Measurements from ENCODE around the gene CCDC3. TPM values are rescaled to one million over a fixed set of nuclear protein-coding genes. Genes with fewer than 3 reads are reported as not detected.

CCDC3 gene
- total and polyA plus RNA-seq, 4 donors = 46.5 to 166 (median 84.6) TPM

DNA sequence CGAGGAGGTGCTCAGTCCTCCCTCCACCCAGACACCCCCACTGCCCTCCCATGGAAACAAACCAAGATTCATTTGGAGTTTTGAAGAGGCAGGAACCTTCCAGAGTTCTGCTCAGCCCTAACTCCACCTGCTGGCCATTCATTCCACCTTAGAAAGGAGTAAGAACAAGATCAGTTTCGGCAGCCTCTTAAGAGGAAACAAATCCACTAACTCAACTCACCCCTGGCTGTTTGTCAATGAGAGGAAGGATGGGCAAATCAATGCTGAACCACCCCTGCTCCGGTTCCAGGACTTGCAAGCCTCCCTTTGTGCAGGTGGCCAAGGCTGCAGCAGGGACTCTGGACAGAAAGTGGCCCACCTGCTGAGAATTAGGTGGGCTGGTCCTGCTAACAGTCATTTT lies 26.2 kb downstream of the CCDC3 start:
- DNase-seq (no peak), ATAC-seq (ENCODE audit: low FRiP score) (no peak)
- Histone ChIP-seq H3K36me3 (ENCODE audit: control insufficient read depth in 1 of 2, insufficient read depth in 2 of 2, low read length in 1 of 2) (no peaks in the 10 kb centered on the region), H3K9me3 (ENCODE audit: control insufficient read depth, low read length) (no peaks in the 10 kb centered on the region), H3K27me3 (ENCODE audit: control insufficient read depth in 1 of 2, insufficient read depth in 2 of 2, low read length in 1 of 2) (no peaks in the 10 kb centered on the region), H3K4me1 (ENCODE audit: control insufficient read depth in 1 of 2, insufficient read depth in 2 of 2, low read length in 2 of 2) (peaks cover 0 to 3% of the 10 kb centered on the region in 2 donors), H3K4me3 (ENCODE audit: low read length in 2 of 2) (no peak overlapping the region), H3K27ac (ENCODE audit: low read depth in 1 of 2, low read length in 2 of 2) (no peak overlapping the region)
- intact Hi-C loops (cut with DNase I) = no loop called here
- WGBS, 2 donors = 78 to 80% methylated on average over 3 of the region's 3 CpGs

DNA sequence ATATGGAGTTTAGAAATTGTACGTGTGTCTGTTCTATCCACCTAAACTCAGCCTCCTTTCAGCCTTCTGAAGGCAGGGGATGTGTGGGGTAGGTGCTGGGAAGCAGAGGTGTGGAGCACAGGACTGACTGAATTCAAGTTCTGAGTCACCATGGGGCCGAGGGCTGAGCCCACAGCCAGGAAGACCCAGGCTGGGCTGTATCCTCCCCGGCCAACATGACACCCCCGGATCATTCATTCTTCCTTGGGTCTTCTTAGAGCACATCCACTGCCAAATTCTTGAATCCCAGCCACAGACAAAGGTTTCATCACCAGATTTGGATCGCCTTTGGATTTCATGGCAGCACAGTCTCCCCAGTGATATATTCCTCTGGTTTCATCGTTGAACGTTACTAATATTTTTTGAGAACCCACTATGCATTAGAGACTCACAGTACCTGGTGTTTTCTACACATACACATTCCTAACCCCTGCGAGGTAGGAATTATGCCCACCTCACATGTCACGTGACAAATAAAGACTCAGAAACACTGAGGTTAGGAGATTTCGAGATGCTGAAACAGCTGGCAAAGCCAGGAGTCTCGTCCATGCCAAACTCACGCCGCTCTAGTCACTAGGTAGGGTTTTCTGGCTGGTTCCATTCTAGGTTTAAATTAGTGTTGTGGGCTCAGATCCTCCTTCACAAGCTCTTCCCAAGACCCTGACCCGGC lies 26.9 kb downstream of the CCDC3 start:
- Histone ChIP-seq H3K4me1 (ENCODE audit: control insufficient read depth in 1 of 2, insufficient read depth in 2 of 2, low read length in 2 of 2) (no peaks in the 10 kb centered on the region), H3K4me3 (ENCODE audit: low read length in 2 of 2) (no peak overlapping the region), H3K27me3 (ENCODE audit: control insufficient read depth in 1 of 2, insufficient read depth in 2 of 2, low read length in 1 of 2) (no peaks in the 10 kb centered on the region), H3K9me3 (ENCODE audit: control insufficient read depth, low read length) (no peaks in the 10 kb centered on the region), H3K36me3 (ENCODE audit: control insufficient read depth in 1 of 2, insufficient read depth in 2 of 2, low read length in 1 of 2) (no peaks in the 10 kb centered on the region), H3K27ac (ENCODE audit: low read depth in 1 of 2, low read length in 2 of 2) (no peak overlapping the region)
- ATAC-seq (ENCODE audit: low FRiP score) = no peak
- no peak for DNase-seq
- intact Hi-C loops (cut with DNase I) = no loop called here
- 86 to 91% methylated on average over 14 of the region's 14 CpGs for WGBS, 2 donors

DNA sequence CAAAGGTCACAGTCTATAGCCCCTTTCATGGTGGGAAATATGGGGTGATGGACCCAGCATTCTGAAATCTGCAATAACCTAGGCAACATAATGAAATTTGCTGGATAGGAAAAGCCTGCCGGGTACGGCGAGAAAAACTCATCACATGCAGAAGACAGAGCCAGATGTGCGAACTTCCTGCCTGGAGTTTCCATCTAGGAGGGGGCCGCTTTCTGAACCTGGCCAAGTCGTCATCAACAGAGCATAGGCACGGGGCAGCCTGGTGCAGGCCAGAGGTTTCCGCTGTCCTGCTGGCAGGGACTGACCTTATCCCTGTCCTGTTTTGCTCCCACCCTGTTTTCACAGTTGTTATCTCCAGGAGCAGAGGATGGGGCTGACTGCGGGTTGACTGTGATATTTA lies 27.4 kb downstream of the CCDC3 start:
- no peak for DNase-seq
- no peaks in the 10 kb centered on the region for H3K4me1 ChIP-seq (ENCODE audit: control insufficient read depth in 1 of 2, insufficient read depth in 2 of 2, low read length in 2 of 2)
- WGBS, 2 donors = 96 to 97% methylated on average over 9 of the region's 9 CpGs
- H3K4me3 ChIP-seq (ENCODE audit: low read length in 2 of 2) = no peak overlapping the region
- no peak overlapping the region for H3K27ac ChIP-seq (ENCODE audit: low read depth in 1 of 2, low read length in 2 of 2)
- intact Hi-C loops (cut with DNase I) = no loop called here
- H3K9me3 ChIP-seq (ENCODE audit: control insufficient read depth, low read length) = no peaks in the 10 kb centered on the region
- no peaks in the 10 kb centered on the region for H3K36me3 ChIP-seq (ENCODE audit: control insufficient read depth in 1 of 2, insufficient read depth in 2 of 2, low read length in 1 of 2)
- no peak for ATAC-seq (ENCODE audit: low FRiP score)
- no peaks in the 10 kb centered on the region for H3K27me3 ChIP-seq (ENCODE audit: control insufficient read depth in 1 of 2, insufficient read depth in 2 of 2, low read length in 1 of 2)

DNA sequence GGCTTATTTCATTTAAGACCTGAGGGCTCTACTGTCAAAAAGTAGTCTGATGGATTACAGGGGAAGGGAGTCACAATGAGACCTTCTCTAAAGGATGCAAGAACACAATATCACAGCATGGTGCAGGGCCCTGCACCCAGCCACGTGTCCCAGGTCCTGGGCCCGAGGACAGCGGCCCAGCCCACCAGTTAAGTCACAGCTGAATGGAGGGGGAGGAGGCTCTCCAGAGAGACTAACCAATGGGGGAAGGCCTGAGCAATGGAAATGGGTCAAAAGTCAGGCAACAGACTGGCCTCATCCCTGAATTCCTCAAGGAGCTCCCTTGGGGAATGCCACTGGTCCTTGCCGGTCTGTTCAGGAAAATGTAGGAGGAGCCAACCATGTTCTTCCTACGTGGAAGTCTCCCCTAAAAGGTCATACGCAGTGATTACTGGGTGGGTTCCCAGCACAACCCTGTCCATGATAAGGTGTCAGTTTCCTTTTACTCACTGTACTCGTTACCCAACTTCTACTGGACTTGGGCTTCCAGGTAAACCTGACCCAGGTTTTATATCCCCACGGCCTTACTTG lies 28.3 kb downstream of the CCDC3 start:
- no peak for DNase-seq
- Histone ChIP-seq H3K36me3 (ENCODE audit: control insufficient read depth in 1 of 2, insufficient read depth in 2 of 2, low read length in 1 of 2) (no peaks in the 10 kb centered on the region), H3K9me3 (ENCODE audit: control insufficient read depth, low read length) (no peaks in the 10 kb centered on the region), H3K4me1 (ENCODE audit: control insufficient read depth in 1 of 2, insufficient read depth in 2 of 2, low read length in 2 of 2) (no peaks in the 10 kb centered on the region), H3K27me3 (ENCODE audit: control insufficient read depth in 1 of 2, insufficient read depth in 2 of 2, low read length in 1 of 2) (no peaks in the 10 kb centered on the region), H3K27ac (ENCODE audit: low read depth in 1 of 2, low read length in 2 of 2) (no peak overlapping the region), H3K4me3 (ENCODE audit: low read length in 2 of 2) (no peak overlapping the region)
- ATAC-seq (ENCODE audit: low FRiP score) = no peak
- intact Hi-C loops (cut with DNase I) = no loop called here
- WGBS, 2 donors = 63 to 75% methylated on average over 8 of the region's 8 CpGs

DNA sequence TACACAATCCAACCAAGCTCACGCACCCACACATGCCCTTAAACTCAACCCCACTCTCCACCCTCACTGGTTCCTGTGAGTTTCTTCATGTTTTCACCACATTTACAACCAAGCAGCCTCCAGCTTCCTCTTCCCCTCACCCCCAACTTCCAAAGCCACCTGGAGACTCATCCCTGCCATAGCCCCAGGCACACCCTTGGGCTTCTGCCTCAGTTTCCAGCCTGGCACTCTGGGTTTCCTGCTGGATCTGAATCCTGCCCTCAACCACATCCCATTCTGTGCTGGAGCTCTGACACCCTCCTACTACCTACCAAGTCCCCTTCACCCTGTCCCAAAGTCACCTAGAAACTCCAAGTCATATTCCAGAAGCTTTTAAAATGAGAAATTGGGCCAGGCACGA lies 29.4 kb downstream of the CCDC3 start:
- no peaks in the 10 kb centered on the region for H3K27me3 ChIP-seq (ENCODE audit: control insufficient read depth in 1 of 2, insufficient read depth in 2 of 2, low read length in 1 of 2)
- WGBS, 2 donors = 84 to 90% methylated on average over 2 of the region's 2 CpGs
- intact Hi-C loops (cut with DNase I) = no loop called here
- no peaks in the 10 kb centered on the region for H3K36me3 ChIP-seq (ENCODE audit: control insufficient read depth in 1 of 2, insufficient read depth in 2 of 2, low read length in 1 of 2)
- ATAC-seq (ENCODE audit: low FRiP score) = no peak
- H3K9me3 ChIP-seq (ENCODE audit: control insufficient read depth, low read length) = no peaks in the 10 kb centered on the region
- no peak overlapping the region for H3K4me3 ChIP-seq (ENCODE audit: low read length in 2 of 2)
- H3K27ac ChIP-seq (ENCODE audit: low read depth in 1 of 2, low read length in 2 of 2) = no peak overlapping the region
- H3K4me1 ChIP-seq (ENCODE audit: control insufficient read depth in 1 of 2, insufficient read depth in 2 of 2, low read length in 2 of 2) = no peaks in the 10 kb centered on the region
- DNase-seq = no peak

DNA sequence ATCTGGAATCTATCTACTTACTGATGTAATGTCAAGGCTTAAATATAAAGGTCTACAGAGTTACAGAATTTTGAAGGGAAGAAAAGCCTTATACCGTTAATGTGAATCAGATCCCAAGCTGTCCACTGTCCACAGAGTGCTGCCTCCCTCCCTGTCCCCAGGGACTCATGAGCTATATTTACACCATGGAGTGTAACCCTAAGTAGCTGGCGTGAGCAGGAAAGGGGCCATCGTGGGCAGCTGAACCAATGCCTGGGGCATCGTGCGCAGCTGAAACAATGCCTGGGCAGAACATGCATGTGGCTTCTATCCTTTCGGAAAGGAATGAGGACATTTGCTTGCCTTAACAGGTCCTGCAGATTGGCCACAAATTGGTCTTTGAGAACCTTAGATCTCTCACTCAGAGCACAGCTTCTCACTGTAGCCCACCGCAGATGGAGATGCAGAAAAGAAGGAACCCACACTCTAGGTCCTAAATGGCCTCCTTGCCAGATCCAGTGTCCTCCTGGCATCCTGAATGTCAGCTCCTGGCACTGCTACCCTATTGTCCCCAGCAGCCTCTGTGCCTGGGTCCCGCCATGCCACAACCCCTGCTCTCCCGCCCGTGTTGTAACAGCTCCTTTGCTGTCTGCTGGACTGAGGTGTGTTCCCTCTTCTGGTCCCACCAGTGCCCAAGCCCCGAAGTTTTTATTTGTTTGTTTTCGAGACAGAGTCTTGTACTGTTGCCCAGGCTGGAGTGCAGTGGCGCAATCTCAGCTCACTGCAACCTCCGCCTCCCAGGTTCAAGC lies 30.3 kb downstream of the CCDC3 start:
- peak; percentile 85 for ATAC-seq (ENCODE audit: low FRiP score)
- 50 to 54% methylated on average over 14 of the region's 14 CpGs for whole genome bisulfite sequencing, 2 donors

DNA sequence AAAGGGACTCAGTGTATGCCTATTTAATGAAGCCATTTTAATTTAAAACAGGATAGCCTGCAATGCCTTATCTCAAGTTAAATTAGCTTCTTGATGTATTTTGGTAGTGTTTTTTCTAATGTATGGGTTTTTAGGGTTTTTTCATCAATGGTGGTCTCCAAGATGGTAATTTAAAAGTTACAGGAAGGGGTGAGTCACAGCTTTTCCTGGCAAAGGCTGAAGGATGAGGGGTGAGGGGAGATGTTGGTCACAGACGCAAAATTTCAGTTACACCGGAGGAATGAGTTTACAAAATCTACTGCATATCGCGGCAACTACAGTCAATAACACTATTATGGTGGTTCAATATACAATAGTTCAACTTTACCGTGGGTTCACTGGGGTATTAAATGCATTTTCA lies 31.6 kb downstream of the CCDC3 start:
- ATAC-seq (ENCODE audit: low FRiP score) = no peak
- Histone ChIP-seq H3K27ac (ENCODE audit: low read depth in 1 of 2, low read length in 2 of 2) (no peak overlapping the region), H3K27me3 (ENCODE audit: control insufficient read depth in 1 of 2, insufficient read depth in 2 of 2, low read length in 1 of 2) (no peaks in the 10 kb centered on the region), H3K9me3 (ENCODE audit: control insufficient read depth, low read length) (peaks cover 2% of the 10 kb centered on the region), H3K4me1 (ENCODE audit: control insufficient read depth in 1 of 2, insufficient read depth in 2 of 2, low read length in 2 of 2) (no peaks in the 10 kb centered on the region), H3K36me3 (ENCODE audit: control insufficient read depth in 1 of 2, insufficient read depth in 2 of 2, low read length in 1 of 2) (no peaks in the 10 kb centered on the region), H3K4me3 (ENCODE audit: low read length in 2 of 2) (no peak overlapping the region)
- WGBS, 2 donors = 90 to 92% methylated on average over 5 of the region's 5 CpGs
- intact Hi-C loops (cut with DNase I) = loop anchor here in 1 of 2 donors (10.0 kb wide), 1 partner anchor 65 kb away; no protein-coding TSS in a partner anchor
- no peak for DNase-seq

More for the DNA sequence above, 30.3 kb downstream of the CCDC3 start:
- DNase-seq = peak in 1 of 2 donors; percentile 69
- peaks cover 2% of the 10 kb centered on the region for H3K9me3 ChIP-seq (ENCODE audit: control insufficient read depth, low read length)
- no peak overlapping the region for H3K4me3 ChIP-seq (ENCODE audit: low read length in 2 of 2)
- peak overlapping the region in 1 of 2 donors; percentile 7 for H3K27ac ChIP-seq (ENCODE audit: low read depth in 1 of 2, low read length in 2 of 2)
- H3K4me1 ChIP-seq (ENCODE audit: control insufficient read depth in 1 of 2, insufficient read depth in 2 of 2, low read length in 2 of 2) = no peaks in the 10 kb centered on the region
- intact Hi-C loops (cut with DNase I) = no loop called here
- H3K27me3 ChIP-seq (ENCODE audit: control insufficient read depth in 1 of 2, insufficient read depth in 2 of 2, low read length in 1 of 2) = no peaks in the 10 kb centered on the region
- no peaks in the 10 kb centered on the region for H3K36me3 ChIP-seq (ENCODE audit: control insufficient read depth in 1 of 2, insufficient read depth in 2 of 2, low read length in 1 of 2)

DNA sequence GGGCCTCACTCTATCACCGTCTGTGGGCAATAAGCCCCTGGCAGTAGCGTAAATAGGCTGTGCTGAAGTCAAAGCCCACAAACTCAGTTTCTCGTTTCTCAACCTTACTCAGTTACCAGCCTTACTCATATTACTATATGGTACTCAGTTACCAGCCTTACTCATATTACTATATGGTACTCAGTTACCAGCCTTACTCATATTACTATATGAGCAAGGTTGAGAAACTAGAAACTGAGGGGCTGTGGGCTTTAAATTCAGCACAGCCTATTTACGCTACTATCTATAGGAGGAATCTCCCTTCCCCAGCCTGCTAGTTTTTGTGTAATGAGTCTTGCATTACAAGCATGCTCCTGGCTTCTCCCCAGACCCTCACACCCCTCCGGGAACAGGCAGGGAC lies 35.4 kb downstream of the CCDC3 start:
- H3K9me3 ChIP-seq (ENCODE audit: control insufficient read depth, low read length) = peaks cover 2% of the 10 kb centered on the region
- WGBS, 2 donors = 92 to 94% methylated on average over 5 of the region's 5 CpGs
- ATAC-seq (ENCODE audit: low FRiP score) (no peak), DNase-seq (no peak)
- no peaks in the 10 kb centered on the region for H3K4me1 ChIP-seq (ENCODE audit: control insufficient read depth in 1 of 2, insufficient read depth in 2 of 2, low read length in 2 of 2)
- H3K36me3 ChIP-seq (ENCODE audit: control insufficient read depth in 1 of 2, insufficient read depth in 2 of 2, low read length in 1 of 2) = no peaks in the 10 kb centered on the region
- intact Hi-C loops (cut with DNase I) = loop anchor here in 1 of 2 donors (10.0 kb wide), 1 partner anchor 61 kb away; no protein-coding TSS in a partner anchor
- no peak overlapping the region for H3K27ac ChIP-seq (ENCODE audit: low read depth in 1 of 2, low read length in 2 of 2)
- H3K27me3 ChIP-seq (ENCODE audit: control insufficient read depth in 1 of 2, insufficient read depth in 2 of 2, low read length in 1 of 2) = no peaks in the 10 kb centered on the region
- no peak overlapping the region for H3K4me3 ChIP-seq (ENCODE audit: low read length in 2 of 2)
